HepG2 (cell line): ENCODE results near the gene PTPDC1. TPM values are rescaled to one million over a fixed set of nuclear protein-coding genes. Genes with fewer than 3 reads are reported as not detected.

Experiments
- ATAC-seq: fragments of 200-7000 bp; cut with Tn5 transposase; 3 replicates; pipeline ENCODE4 v1.9.1; 2020; ENCODE audit warnings: mild to moderate bottlenecking, moderate library complexity
- BruUV-seq: library from RNA; stranded (reverse); fragments of 400-500 nt; replicated peaks from 2 replicates; lab custom pipeline; 2021; lab: Mats Ljungman, UMichigan
- CTCF ChIA-PET: fragments of 300-600 bp; formaldehyde crosslinking; extraction: SDS; loops from one replicate; lab custom pipeline; 2021; ENCODE audit warnings: low total read pairs, inconsistent platforms, low intra/inter-chr PET ratio; lab: Yijun Ruan, JAX
- POLR2A ChIA-PET: fragments of 350-600 bp; sonication (Branson Sonifier 250); formaldehyde crosslinking; loops from one replicate; lab custom pipeline; 2020; ENCODE audit warnings: antibody characterized with exemption, inconsistent platforms; lab: Yijun Ruan, JAX
- DNase-seq: peaks from one replicate; pipeline ENCODE4 v3.0.0-alpha.2; 2015; ENCODE audit warnings: low spot score
- FAIRE-seq: peaks from 3 replicates; lab custom pipeline; 2011; peaks lifted over from hg19 to GRCh38; lab: Jason Lieb, UNC
- H2AFZ ChIP-seq: one replicate; pipeline ENCODE4 v1.6.1; 2011; ENCODE audit warnings: low read length, inconsistent platforms
- H3K27ac ChIP-seq: fragments of 300-600 bp; 3 replicates; pipeline ENCODE4 v1.8.0; 2011; ENCODE audit warnings: mixed run types, mild to moderate bottlenecking, mixed read lengths, low read length, inconsistent platforms; ENCODE audit not compliant: insufficient read depth; ENCODE audit errors: extremely low read length
- H3K27me3 ChIP-seq, 2 experiments: fragments of 200-600 bp in 1 of 2; 2 replicates in 1 of 2; 3 replicates in 1 of 2; pipeline versions ENCODE4 v1.6.0 to v1.8.0; 2011; ENCODE audit warnings: low read length in 2 of 2, mild to moderate bottlenecking in 2 of 2, moderate library complexity in 2 of 2, inconsistent platforms in 1 of 2; ENCODE audit not compliant: insufficient read depth in 2 of 2, control insufficient read depth in 1 of 2
- H3K36me3 ChIP-seq, 2 experiments: fragments of 200-600 bp in 1 of 2; replicated peaks in 1 of 2; 2 replicates in 1 of 2; 3 replicates in 1 of 2; pipeline versions ENCODE4 v1.5.1 to v1.8.0; 2011; ENCODE audit warnings: low read length in 2 of 2, inconsistent platforms in 1 of 2; ENCODE audit not compliant: insufficient read depth in 2 of 2, control insufficient read depth in 1 of 2
- H3K4me1 ChIP-seq: 2 replicates; pipeline ENCODE4 v1.5.1; 2012; ENCODE audit warnings: low read length, inconsistent platforms; ENCODE audit not compliant: insufficient read depth
- H3K4me2 ChIP-seq: 2 replicates; pipeline ENCODE4 v1.6.0; 2011; ENCODE audit warnings: low read depth, low read length, inconsistent platforms
- H3K4me3 ChIP-seq, 3 experiments: fragments of 200-600 bp in 1 of 3; sonication (generic), shearing (Covaris generic) in 1 of 3; replicated peaks in 1 of 3; 2 replicates each; pipeline ENCODE4 v1.5.1; 2011 to 2016; ENCODE audit warnings: low read length in 3 of 3, inconsistent platforms in 2 of 3, low read depth in 2 of 3, mild to moderate bottlenecking in 2 of 3, control low read depth in 1 of 3, mixed read lengths in 1 of 3; ENCODE audit not compliant: insufficient read depth in 1 of 3
- H3K79me2 ChIP-seq: one replicate; pipeline ENCODE4 v1.6.1; 2011; ENCODE audit warnings: low read length, inconsistent platforms; ENCODE audit not compliant: insufficient read depth
- H3K9ac ChIP-seq: 2 replicates; pipeline ENCODE4 v1.6.0; 2011; ENCODE audit warnings: mild to moderate bottlenecking, low read depth, low read length, inconsistent platforms; ENCODE audit not compliant: insufficient read depth
- H3K9me3 ChIP-seq: 2 replicates; pipeline ENCODE4 v1.5.1; 2012; ENCODE audit warnings: mild to moderate bottlenecking, low read length
- H4K20me1 ChIP-seq: 2 replicates; pipeline ENCODE4 v1.6.0; 2011; ENCODE audit warnings: inconsistent platforms, mild to moderate bottlenecking, low read length, moderate library complexity; ENCODE audit not compliant: insufficient read depth
- DBP ChIP-seq: sonication (generic); formaldehyde crosslinking; IDR thresholded peaks from 2 replicates; pipeline ENCODE4 v1.4.0; 2020; ENCODE audit warnings: missing genetic modification reagents; ENCODE audit errors: not compliant biosample characterization
- ELF4 ChIP-seq: sonication (generic); formaldehyde crosslinking; IDR thresholded peaks from 2 replicates; pipeline ENCODE4 v1.5.0; 2020; ENCODE audit warnings: missing genetic modification reagents, mild to moderate bottlenecking, moderate library complexity, borderline replicate concordance
- GLMP ChIP-seq: sonication (generic); formaldehyde crosslinking; IDR thresholded peaks from 2 replicates; pipeline ENCODE4 v1.9.0; 2021; ENCODE audit warnings: missing genetic modification reagents, mild to moderate bottlenecking, borderline replicate concordance
- MEIS1 ChIP-seq: sonication (generic); formaldehyde crosslinking; IDR thresholded peaks from 2 replicates; pipeline ENCODE4 v1.9.0; 2021; ENCODE audit warnings: mild to moderate bottlenecking, missing genetic modification reagents, moderate library complexity, borderline replicate concordance
- ZNF18 ChIP-seq: sonication (generic); formaldehyde crosslinking; IDR thresholded peaks from 2 replicates; pipeline ENCODE4 v1.8.0; 2022; ENCODE audit warnings: mild to moderate bottlenecking, missing genetic modification reagents; ENCODE audit not compliant: insufficient replicate concordance
- ZNF235 ChIP-seq: sonication (generic); formaldehyde crosslinking; IDR thresholded peaks from 2 replicates; pipeline ENCODE4 v1.8.1; 2023; ENCODE audit warnings: mild to moderate bottlenecking, missing genetic modification reagents, borderline replicate concordance
- ZNF615 ChIP-seq: sonication (generic); formaldehyde crosslinking; IDR thresholded peaks from 2 replicates; pipeline ENCODE4 v1.5.0; 2020; ENCODE audit warnings: mild to moderate bottlenecking, missing genetic modification reagents, borderline replicate concordance
- ZNF839 ChIP-seq: sonication (generic); formaldehyde crosslinking; IDR thresholded peaks from 2 replicates; pipeline ENCODE4 v1.4.0; 2020; ENCODE audit warnings: missing genetic modification reagents, mild to moderate bottlenecking, borderline replicate concordance
- ZSCAN22 ChIP-seq: sonication (generic); formaldehyde crosslinking; IDR thresholded peaks from 2 replicates; pipeline ENCODE4 v1.4.0; 2020; ENCODE audit warnings: mild to moderate bottlenecking, missing genetic modification reagents
- WGBS: methylation state at CpG from one replicate; pipeline ENCODE4 v1.1.6; 2017; ENCODE audit warnings: low lambda C conversion rate; 5-methylcytosine and 5-hydroxymethylcytosine counted together
- in situ Hi-C: cut with HindIII; loops from 2 replicates; pipeline ENCODE4 v1.10.0; 2017; ENCODE audit warnings: low pct_unique_long_range_greater_than_20kb; ENCODE audit not compliant: extremely low pct_ligation_motif_present
- intact Hi-C: fragments of 100-400 bp; cut with micrococcal nuclease; formaldehyde crosslinking; loops from one replicate; pipeline ENCODE4 v1.10.0; 2022; ENCODE audit not compliant: unreplicated experiment
- polyA plus RNA-seq, 8 experiments: library from polyadenylated mRNA; depleted of rRNA in 3 of 8; stranded (reverse) in 7 of 8; unstranded in 1 of 8; fragments of >200 nt; fragmentation: Illumina TruSeq in 4 of 8; extraction: Trizol in 4 of 8; gene quantifications; 2 replicates each; pipeline versions ENCODE4 v1.2.1 to v1.2.3, GENCODE V29; 2011 to 2016; ENCODE audit warnings: low read depth in 4 of 8, missing spikeins in 1 of 8, mixed read lengths in 1 of 8; ENCODE audit not compliant: insufficient read depth in 1 of 8
- total RNA-seq, 5 experiments: library from RNA; depleted of rRNA; stranded (reverse); fragments of >200 nt; fragmentation: Illumina TruSeq; extraction: Trizol; gene quantifications; 2 replicates each; pipeline ENCODE4 v1.2.3, GENCODE V29; 2016; ENCODE audit warnings: low read depth in 1 of 5
- TF ChIP-seq, protein P1 (sequence below): sonication (generic); formaldehyde crosslinking; IDR thresholded peaks from 2 replicates; pipeline ENCODE4 v1.4.0; 2020; ENCODE audit warnings: missing genetic modification reagents, borderline replicate concordance

The PTPDC1 gene
- total and polyA plus RNA-seq, 2 of the 13 experiments (the other 11 are each of a cell fraction or from before 2014, with no cell fraction given): 6.1 to 8.6 TPM

DNA sequence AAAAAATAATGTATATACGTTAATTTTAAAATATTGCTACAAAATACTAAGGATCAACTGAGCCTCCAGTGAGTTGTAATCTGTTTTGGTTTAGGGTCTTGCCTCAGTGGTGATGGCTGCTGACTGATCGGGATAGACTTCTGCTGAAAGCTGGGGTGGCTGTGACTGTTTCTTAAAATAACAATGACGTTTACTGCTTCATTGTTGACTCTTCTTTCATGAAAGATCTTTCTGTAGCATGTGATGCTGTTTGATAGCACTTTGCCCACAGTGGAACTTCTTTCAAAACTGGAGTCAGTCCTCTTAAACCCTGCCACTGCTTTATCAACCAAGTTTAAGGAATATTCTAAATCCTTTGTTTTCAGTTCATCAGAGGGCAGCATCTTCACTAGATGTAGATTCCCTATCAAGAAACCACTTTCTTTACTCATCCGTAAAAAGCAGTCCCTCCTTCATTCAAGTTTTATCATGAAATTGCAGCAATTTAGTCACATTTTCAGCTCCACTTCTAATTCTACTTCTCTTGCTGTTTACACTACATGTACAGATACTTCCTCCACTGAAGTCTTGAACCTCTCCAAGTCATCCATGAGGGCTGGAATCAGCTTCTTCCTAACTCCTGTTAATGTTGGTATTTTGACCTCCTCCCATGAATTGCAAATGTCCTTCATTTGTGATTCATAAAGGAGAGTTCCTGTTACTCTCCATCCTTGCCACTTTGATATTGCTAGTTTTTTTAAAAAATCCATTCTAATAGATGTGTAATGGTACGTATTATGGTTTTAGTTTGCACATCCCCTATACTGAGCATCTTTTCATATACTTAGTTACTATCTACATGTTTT, 41.5 kb upstream of the PTPDC1 start (continued):
- TF ChIP-seq, protein P1, sequence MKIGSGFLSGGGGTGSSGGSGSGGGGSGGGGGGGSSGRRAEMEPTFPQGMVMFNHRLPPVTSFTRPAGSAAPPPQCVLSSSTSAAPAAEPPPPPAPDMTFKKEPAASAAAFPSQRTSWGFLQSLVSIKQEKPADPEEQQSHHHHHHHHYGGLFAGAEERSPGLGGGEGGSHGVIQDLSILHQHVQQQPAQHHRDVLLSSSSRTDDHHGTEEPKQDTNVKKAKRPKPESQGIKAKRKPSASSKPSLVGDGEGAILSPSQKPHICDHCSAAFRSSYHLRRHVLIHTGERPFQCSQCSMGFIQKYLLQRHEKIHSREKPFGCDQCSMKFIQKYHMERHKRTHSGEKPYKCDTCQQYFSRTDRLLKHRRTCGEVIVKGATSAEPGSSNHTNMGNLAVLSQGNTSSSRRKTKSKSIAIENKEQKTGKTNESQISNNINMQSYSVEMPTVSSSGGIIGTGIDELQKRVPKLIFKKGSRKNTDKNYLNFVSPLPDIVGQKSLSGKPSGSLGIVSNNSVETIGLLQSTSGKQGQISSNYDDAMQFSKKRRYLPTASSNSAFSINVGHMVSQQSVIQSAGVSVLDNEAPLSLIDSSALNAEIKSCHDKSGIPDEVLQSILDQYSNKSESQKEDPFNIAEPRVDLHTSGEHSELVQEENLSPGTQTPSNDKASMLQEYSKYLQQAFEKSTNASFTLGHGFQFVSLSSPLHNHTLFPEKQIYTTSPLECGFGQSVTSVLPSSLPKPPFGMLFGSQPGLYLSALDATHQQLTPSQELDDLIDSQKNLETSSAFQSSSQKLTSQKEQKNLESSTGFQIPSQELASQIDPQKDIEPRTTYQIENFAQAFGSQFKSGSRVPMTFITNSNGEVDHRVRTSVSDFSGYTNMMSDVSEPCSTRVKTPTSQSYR: no peak
- TF ChIP-seq ZNF839 (CRISPR knock-in tag) (no peak), ZNF615 (CRISPR knock-in tag) (no peak)

DNA sequence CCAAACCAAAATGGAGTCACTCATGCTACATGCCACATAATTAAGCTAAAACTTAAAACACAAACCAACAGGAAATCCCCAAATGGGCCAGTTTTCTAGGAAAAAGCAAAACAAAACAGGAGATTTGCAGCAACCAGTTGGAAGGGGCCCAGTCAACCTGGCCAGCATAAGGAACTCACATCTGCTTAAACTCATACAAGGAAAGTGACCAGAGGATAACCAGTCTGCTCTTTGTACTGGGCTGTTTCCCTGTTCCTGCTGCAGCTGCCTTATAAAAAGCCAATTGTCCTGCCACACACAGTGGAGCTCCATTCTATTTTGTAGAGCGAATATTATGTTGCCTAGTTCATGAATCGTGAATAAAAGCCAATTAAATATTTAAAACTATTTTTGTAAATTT, 29.5 kb upstream of the PTPDC1 start:
- Histone ChIP-seq H3K27me3 (no peaks in the 10 kb centered on the region), H3K27ac (no peak overlapping the region), H3K4me2 (no peak overlapping the region), H2AFZ (no peak overlapping the region), H4K20me1 (no peaks in the 10 kb centered on the region), H3K79me2 (no peaks in the 10 kb centered on the region), H3K36me3 (no peaks in the 10 kb centered on the region), H3K9ac (no peak overlapping the region), H3K9me3 (no peaks in the 10 kb centered on the region), H3K4me1 (peaks cover 19% of the 10 kb centered on the region), H3K4me3 (no peak overlapping the region)
- intact Hi-C loops (no loop called here), in situ Hi-C loops (no loop called here)
- ATAC-seq (no peak), FAIRE-seq (no peak), DNase-seq (no peak)
- WGBS: 91% methylated on average over 2 of the region's 2 CpGs
- POLR2A ChIA-PET: no interaction called here
- CTCF ChIA-PET: no interaction called here
- BruUV-seq: no TSS peak
- TF ChIP-seq ZNF18 (CRISPR knock-in tag) (no peak), ZNF235 (CRISPR knock-in tag) (no peak), MEIS1 (CRISPR knock-in tag) (no peak), DBP (CRISPR knock-in tag) (no peak), ZSCAN22 (CRISPR knock-in tag) (no peak), GLMP (CRISPR knock-in tag) (no peak), ELF4 (CRISPR knock-in tag) (no peak)
